MCF 10A (cell line): ENCODE results near the gene WWOX. TPM values are rescaled to one million over a fixed set of nuclear protein-coding genes. Genes with fewer than 3 reads are reported as not detected.

Experiments used
- BruUV-seq: library from RNA; stranded (reverse); fragments of 400-500 nt; replicated peaks from 2 replicates; lab custom pipeline; 2021; lab: Mats Ljungman, UMichigan
- CTCF ChIA-PET: fragments of 300-600 bp; sonication (Branson Sonifier 250); formaldehyde crosslinking; extraction: SDS; loops from one replicate; lab custom pipeline; 2021; ENCODE audit warnings: antibody characterized with exemption, inconsistent platforms; lab: Yijun Ruan, JAX
- POLR2A ChIA-PET: fragments of 300-600, 350-650 bp; sonication (Branson Sonifier 250); formaldehyde crosslinking; extraction: SDS; loops from one replicate; lab custom pipeline; 2020; ENCODE audit warnings: antibody characterized with exemption, inconsistent platforms; lab: Yijun Ruan, JAX
- DNase-seq: peaks from one replicate; pipeline ENCODE4 v3.0.0-alpha.2; 2018; ENCODE audit not compliant: unreplicated experiment
- H3K27ac Mint-ChIP-seq: one replicate; pipeline ENCODE4 v1.8.0; 2022; ENCODE audit warnings: mild to moderate bottlenecking, low read depth, mixed read lengths; ENCODE audit not compliant: unreplicated experiment
- H3K27me3 Mint-ChIP-seq: one replicate; pipeline ENCODE4 v1.8.0; 2022; ENCODE audit warnings: mixed read lengths; ENCODE audit not compliant: insufficient read depth, unreplicated experiment
- H3K36me3 Mint-ChIP-seq: one replicate; pipeline ENCODE4 v1.8.0; 2022; ENCODE audit warnings: mild to moderate bottlenecking, moderate library complexity, mixed read lengths; ENCODE audit not compliant: insufficient read depth, unreplicated experiment
- H3K4me1 Mint-ChIP-seq: one replicate; pipeline ENCODE4 v1.8.0; 2022; ENCODE audit warnings: mixed read lengths; ENCODE audit not compliant: insufficient read depth, unreplicated experiment
- H3K4me3 Mint-ChIP-seq: one replicate; pipeline ENCODE4 v1.8.0; 2022; ENCODE audit warnings: mild to moderate bottlenecking, moderate library complexity, mixed read lengths; ENCODE audit not compliant: unreplicated experiment
- H3K9me3 Mint-ChIP-seq: one replicate; pipeline ENCODE4 v1.8.0; 2022; ENCODE audit warnings: mixed read lengths; ENCODE audit not compliant: unreplicated experiment
- CTCF ChIP-seq: fragments of 200-600 bp; IDR thresholded peaks from one replicate; pipeline ENCODE4 v1.8.0; 2022; ENCODE audit warnings: antibody characterized with exemption, mild to moderate bottlenecking; ENCODE audit not compliant: unreplicated experiment
- intact Hi-C: fragments of 100-400 bp; cut with micrococcal nuclease; formaldehyde crosslinking; loops from 2 replicates; pipeline ENCODE4 v1.14.1; 2022
- total RNA-seq: library from RNA; stranded (reverse); gene quantifications from 2 replicates; pipeline ENCODE4 v1.2.3, GENCODE V29; 2022

WWOX gene
- total RNA-seq, 1 experiment from 2014 or later = 18.1 TPM

GRCh38 chr16:78102122-78102660 lies 2.7 kb downstream of the WWOX start:
- ChIA-PET CTCF (interaction anchor here (0.6 to 6.1 kb wide), 9 partner anchors 12 to 875 kb away, joined by 3 to 49 read pairs (median 3); no protein-coding TSS in a partner anchor), POLR2A (no interaction called here)
- no peak for TF ChIP-seq CTCF
- intact Hi-C loops = no loop called here
- H3K27me3 Mint-ChIP-seq = no peaks in the 10 kb centered on the region
- H3K4me3 Mint-ChIP-seq = no peak overlapping the region
- H3K36me3 Mint-ChIP-seq = peaks cover 10% of the 10 kb centered on the region
- no peak overlapping the region for H3K27ac Mint-ChIP-seq
- BruUV-seq = no TSS peak
- no peaks in the 10 kb centered on the region for H3K9me3 Mint-ChIP-seq
- H3K4me1 Mint-ChIP-seq = peaks cover 38% of the 10 kb centered on the region
- no peak for DNase-seq

DNA sequence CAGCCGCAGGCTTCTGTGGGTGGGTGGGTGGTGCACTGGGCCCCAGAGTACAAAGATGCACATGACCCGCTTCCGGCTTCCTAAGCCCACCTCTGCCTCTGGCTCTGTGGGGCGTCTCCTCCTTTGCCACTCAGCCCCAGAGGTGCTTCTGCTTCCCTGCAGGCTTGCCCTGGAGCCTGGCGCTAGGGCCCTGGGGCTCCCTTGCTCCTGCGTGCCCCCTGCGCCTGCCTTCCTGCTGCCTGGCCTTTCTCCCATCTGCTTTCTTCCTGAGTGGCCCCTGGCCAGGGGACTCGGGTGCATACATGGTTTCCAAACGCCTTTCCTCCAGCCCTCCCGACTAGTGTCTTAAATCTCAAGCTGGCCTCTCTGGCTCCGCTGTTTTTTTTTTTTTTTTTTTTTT lies 3.4 kb downstream of the WWOX start:
- H3K27me3 Mint-ChIP-seq = no peaks in the 10 kb centered on the region
- no peak for DNase-seq
- H3K4me1 Mint-ChIP-seq = peaks cover 38% of the 10 kb centered on the region
- CTCF ChIA-PET = interaction anchor here (0.6 to 6.1 kb wide), 7 partner anchors 12 to 224 kb away, joined by 3 to 49 read pairs (median 3); no protein-coding TSS in a partner anchor
- POLR2A ChIA-PET = interaction anchor here (0.7 kb wide), 1 partner anchor 13 kb away, joined by 3 read pairs; no protein-coding TSS in a partner anchor
- no peak for TF ChIP-seq CTCF
- no peak overlapping the region for H3K27ac Mint-ChIP-seq
- H3K4me3 Mint-ChIP-seq = no peak overlapping the region
- peaks cover 10% of the 10 kb centered on the region for H3K36me3 Mint-ChIP-seq
- intact Hi-C loops = no loop called here
- no peaks in the 10 kb centered on the region for H3K9me3 Mint-ChIP-seq
- BruUV-seq = no TSS peak

DNA sequence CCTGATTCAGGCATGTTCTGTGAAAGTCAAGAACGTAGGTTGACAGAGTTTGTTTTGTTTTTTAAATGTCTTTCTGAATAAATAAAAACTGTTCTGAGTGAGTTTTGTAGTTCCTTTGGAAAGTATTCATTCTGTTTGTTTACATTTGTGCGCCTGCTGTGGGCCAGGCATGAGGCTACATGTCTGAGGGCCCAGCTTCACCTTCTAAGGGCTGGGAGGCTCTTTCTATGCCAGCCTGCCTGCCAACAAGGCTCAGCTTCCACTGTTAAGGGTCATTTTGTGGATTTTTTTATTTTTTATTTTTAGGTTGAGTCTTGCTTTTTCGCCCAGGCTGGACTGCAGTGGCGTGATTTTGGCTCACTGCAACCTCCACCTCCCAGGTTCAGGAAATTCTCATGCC lies 6.1 kb downstream of the WWOX start:
- no TSS peak for BruUV-seq
- H3K4me1 Mint-ChIP-seq = peaks cover 33% of the 10 kb centered on the region
- H3K27ac Mint-ChIP-seq = peak overlapping the region; percentile 95
- TF ChIP-seq CTCF = no peak
- DNase-seq = peak; percentile 72
- intact Hi-C loops = no loop called here
- POLR2A ChIA-PET = interaction anchor here (0.8 to 1.6 kb wide), 6 partner anchors 9 to 579 kb away, joined by 3 to 6 read pairs (median 4); no protein-coding TSS in a partner anchor
- no peaks in the 10 kb centered on the region for H3K27me3 Mint-ChIP-seq
- no peaks in the 10 kb centered on the region for H3K9me3 Mint-ChIP-seq
- peaks cover 6% of the 10 kb centered on the region for H3K36me3 Mint-ChIP-seq
- H3K4me3 Mint-ChIP-seq = peak overlapping the region; percentile 12
- CTCF ChIA-PET = interaction anchor here (0.6 to 1.5 kb wide), 4 partner anchors 17 to 793 kb away, joined by 3 to 5 read pairs (median 4); no protein-coding TSS in a partner anchor

GRCh38 chr16:78106686-78107085 lies 7.2 kb downstream of the WWOX start:
- no peaks in the 10 kb centered on the region for H3K9me3 Mint-ChIP-seq
- H3K4me3 Mint-ChIP-seq = no peak overlapping the region
- ChIA-PET CTCF (interaction anchor here (0.6 to 1.5 kb wide), 5 partner anchors 16 to 509 kb away, joined by 3 to 5 read pairs (median 4); no protein-coding TSS in a partner anchor), POLR2A (interaction anchor here (0.7 to 1.2 kb wide), 2 partner anchors 11 to 124 kb away, joined by 4 to 5 read pairs; no protein-coding TSS in a partner anchor)
- BruUV-seq = no TSS peak
- H3K36me3 Mint-ChIP-seq = peaks cover 13% of the 10 kb centered on the region
- DNase-seq = no peak
- H3K4me1 Mint-ChIP-seq = peaks cover 30% of the 10 kb centered on the region
- no peaks in the 10 kb centered on the region for H3K27me3 Mint-ChIP-seq
- intact Hi-C loops = no loop called here
- no peak for TF ChIP-seq CTCF
- H3K27ac Mint-ChIP-seq = no peak overlapping the region
